ENCODE data around the gene CA7. TPM values are rescaled to one million over a fixed set of nuclear protein-coding genes. Genes with fewer than 3 reads are reported as not detected.

The CA7 gene
- total and polyA plus RNA-seq, 8 donors, result not detected

GRCh38 chr16:66848172-66848571 lies 4.0 kb downstream of the CA7 start:
- Histone ChIP-seq H3K27ac (no peak overlapping the region), H3K9me3 (no peaks in the 10 kb centered on the region), H3K27me3 (peaks cover 23 to 43% of the 10 kb centered on the region in 2 donors), H3K4me3 (no peak overlapping the region), H3K36me3 (no peaks in the 10 kb centered on the region), H3K4me1 (peaks cover 11 to 12% of the 10 kb centered on the region in 2 donors)
- TF ChIP-seq, protein P1, sequence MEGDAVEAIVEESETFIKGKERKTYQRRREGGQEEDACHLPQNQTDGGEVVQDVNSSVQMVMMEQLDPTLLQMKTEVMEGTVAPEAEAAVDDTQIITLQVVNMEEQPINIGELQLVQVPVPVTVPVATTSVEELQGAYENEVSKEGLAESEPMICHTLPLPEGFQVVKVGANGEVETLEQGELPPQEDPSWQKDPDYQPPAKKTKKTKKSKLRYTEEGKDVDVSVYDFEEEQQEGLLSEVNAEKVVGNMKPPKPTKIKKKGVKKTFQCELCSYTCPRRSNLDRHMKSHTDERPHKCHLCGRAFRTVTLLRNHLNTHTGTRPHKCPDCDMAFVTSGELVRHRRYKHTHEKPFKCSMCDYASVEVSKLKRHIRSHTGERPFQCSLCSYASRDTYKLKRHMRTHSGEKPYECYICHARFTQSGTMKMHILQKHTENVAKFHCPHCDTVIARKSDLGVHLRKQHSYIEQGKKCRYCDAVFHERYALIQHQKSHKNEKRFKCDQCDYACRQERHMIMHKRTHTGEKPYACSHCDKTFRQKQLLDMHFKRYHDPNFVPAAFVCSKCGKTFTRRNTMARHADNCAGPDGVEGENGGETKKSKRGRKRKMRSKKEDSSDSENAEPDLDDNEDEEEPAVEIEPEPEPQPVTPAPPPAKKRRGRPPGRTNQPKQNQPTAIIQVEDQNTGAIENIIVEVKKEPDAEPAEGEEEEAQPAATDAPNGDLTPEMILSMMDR (IDR thresholded peaks at IDR 0.05), result no peak
- intact Hi-C loops (cut with DNase I), result no loop called here
- no peak for DNase-seq
- ATAC-seq, result no peak

DNA sequence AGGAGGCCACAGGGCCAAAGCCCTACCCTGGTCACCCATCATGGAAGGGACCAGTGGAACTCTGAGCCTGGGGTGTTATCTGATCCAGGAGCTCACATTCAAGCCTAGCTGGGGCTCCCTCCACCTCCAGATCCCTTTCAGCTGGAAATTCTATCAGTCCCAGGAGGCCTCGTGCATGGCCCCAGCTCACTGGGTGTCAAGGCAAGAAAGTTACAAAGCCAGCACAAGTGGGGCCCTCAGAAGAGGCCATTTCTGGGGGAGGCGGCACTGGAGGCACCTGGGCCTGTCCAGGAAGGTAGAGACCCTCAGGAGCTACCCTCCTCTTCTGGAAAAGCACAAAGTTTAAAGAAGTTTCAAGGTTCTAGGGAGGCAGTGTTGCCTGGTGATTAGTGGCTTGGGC lies 4.8 kb downstream of the CA7 start:
- intact Hi-C loops (cut with DNase I), result no loop called here
- Histone ChIP-seq H3K4me1 (peaks cover 10 to 11% of the 10 kb centered on the region in 2 donors), H3K4me3 (no peak overlapping the region), H3K27me3 (peaks cover 20 to 35% of the 10 kb centered on the region in 2 donors), H3K36me3 (no peaks in the 10 kb centered on the region), H3K9me3 (no peaks in the 10 kb centered on the region), H3K27ac (no peak overlapping the region)
- DNase-seq (no peak), ATAC-seq (no peak)
- TF ChIP-seq, protein P1 (IDR thresholded peaks at IDR 0.05), result no peak

GRCh38 chr16:66849549-66849948 lies 5.3 kb downstream of the CA7 start:
- Histone ChIP-seq H3K4me1 (peaks cover 5% of the 10 kb centered on the region in 2 donors), H3K27me3 (peaks cover 15 to 29% of the 10 kb centered on the region in 2 donors), H3K27ac (no peak overlapping the region), H3K4me3 (no peak overlapping the region), H3K9me3 (no peaks in the 10 kb centered on the region), H3K36me3 (no peaks in the 10 kb centered on the region)
- no peak for DNase-seq
- intact Hi-C loops (cut with DNase I), result no loop called here
- TF ChIP-seq, protein P1 (IDR thresholded peaks at IDR 0.05), result no peak
- no peak for ATAC-seq

DNA sequence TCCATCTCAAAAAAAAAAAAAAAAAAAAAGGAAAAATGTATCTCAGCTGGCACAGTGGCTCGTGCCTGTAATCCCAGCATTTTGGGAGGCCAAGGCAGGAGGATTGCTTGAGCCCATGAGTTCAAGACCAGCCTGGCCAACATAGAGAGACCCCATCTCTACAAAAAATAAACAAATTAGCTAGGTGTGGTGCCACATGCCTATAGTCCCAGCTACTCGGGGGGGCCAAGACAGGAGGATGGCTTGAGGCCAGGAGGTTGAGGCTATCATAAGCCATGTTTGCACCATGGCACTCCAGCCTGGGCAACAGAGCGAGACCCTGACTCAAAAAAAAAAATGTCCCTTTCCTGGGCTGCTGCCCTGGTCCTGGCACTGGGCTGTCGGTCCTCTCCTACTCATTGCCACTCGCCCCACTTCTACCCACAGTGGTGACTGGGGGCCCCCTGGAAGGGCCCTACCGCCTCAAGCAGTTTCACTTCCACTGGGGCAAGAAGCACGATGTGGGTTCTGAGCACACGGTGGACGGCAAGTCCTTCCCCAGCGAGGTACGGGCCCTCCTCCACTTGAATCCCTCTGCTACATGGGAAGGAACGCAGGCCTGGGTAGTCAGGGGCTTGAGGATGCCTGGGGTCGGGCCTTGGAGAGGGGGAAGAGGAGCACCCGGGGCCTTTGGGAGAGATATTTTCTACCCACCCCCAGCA lies 6.1 kb downstream of the CA7 start:
- ATAC-seq (no peak), DNase-seq (no peak)
- Histone ChIP-seq H3K4me3 (no peak overlapping the region), H3K27ac (no peak overlapping the region), H3K4me1 (no peaks in the 10 kb centered on the region), H3K36me3 (no peaks in the 10 kb centered on the region), H3K9me3 (no peaks in the 10 kb centered on the region), H3K27me3 (peaks cover 8 to 22% of the 10 kb centered on the region in 2 donors)
- TF ChIP-seq, protein P1 (IDR thresholded peaks at IDR 0.05), result no peak
- intact Hi-C loops (cut with DNase I), result no loop called here

GRCh38 chr16:66851166-66851964 lies 7.2 kb downstream of the CA7 start:
- Histone ChIP-seq H3K36me3 (no peaks in the 10 kb centered on the region), H3K4me3 (no peak overlapping the region), H3K9me3 (no peaks in the 10 kb centered on the region), H3K4me1 (no peaks in the 10 kb centered on the region), H3K27me3 (peaks cover 0 to 11% of the 10 kb centered on the region in 2 donors), H3K27ac (no peak overlapping the region)
- DNase-seq, result no peak
- intact Hi-C loops (cut with DNase I), result no loop called here
- TF ChIP-seq, protein P1 (IDR thresholded peaks at IDR 0.05), result no peak
- no peak for ATAC-seq
